ENCODE data around the gene RFC5. TPM values are rescaled to one million over a fixed set of nuclear protein-coding genes. Genes with fewer than 3 reads are reported as not detected.

Gene RFC5
- polyA plus RNA-seq, 1 donor: 11.2 TPM

DNA sequence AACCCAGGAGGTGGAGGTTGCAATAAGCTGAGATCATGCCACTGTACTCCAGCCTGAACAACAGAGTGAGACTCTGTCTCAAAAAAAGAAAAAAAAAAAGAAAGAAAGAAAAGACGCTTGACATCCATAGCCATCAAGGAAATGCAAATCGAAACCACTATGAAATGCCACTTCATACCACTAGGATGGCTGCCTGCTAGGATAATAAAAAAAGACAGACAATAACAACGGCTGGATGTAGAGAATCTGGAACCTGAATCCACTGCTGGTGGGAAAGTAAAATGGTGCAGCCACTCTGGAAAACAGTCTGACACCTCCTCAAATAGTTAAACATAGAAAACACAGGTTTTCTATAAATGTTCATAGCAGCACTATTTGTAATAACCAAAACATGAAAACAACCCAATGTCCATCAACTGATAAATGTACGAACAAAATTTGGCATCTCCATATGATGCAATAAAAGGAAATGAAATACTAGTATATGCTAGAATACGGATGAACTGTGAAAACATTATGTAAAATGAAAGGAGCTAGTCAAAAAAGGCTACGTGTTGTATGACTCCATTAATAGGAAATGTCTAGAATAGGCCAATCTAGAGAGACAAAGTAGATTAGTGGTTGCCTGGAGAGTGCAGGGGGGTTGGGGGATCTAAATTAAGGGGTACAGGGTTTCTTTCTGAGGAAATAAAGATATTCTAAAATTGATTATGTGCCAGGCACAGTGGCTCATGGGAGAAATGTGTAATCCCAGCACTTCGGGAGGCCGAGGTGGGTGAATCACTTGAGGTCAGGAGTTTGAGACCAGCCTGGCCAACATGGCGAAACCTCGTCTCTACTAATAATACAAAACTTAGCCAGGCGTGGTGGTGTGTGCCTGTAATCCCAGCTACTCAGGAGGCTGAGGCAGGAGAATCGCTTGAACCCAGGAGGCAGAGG lies 34.7 kb downstream of the RFC5 start:
- DNase-seq (ENCODE audit: low read depth): no peak

DNA sequence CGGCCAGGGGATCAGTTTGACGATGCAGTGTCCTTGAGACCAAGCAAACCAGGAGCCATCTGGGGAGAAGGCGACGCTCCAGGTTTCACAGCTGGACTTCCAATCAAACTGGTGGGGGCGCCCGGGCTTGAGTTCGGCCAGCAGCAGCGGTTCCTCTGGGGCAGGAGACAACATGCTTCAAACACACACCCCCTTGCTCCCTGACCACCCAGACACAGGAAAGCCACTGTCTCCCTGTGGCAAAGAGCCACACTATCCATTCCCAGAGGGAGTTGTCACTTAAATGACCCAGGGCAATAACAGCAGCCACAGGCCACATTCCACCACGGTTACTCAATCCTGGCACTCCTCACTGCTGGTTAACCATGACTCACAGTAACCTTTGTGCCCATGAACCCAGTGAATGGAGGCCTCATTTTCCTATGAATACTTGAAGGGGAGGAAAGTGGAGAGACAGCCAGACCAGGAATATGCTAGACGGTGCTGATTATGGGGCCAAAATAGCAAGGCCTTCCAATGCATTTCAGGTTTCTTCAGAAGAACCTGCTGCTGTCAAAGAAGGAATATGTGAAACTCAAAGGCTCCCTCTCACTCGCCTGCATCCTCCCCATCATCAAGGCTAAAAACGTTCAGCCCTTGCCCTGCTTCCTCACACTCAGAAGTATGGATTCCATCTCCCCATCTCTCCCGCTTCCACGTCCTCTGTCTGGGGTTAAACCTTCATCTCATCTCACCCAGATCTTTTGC lies 36.0 kb downstream of the RFC5 start:
- no peak for DNase-seq (ENCODE audit: low read depth)

DNA sequence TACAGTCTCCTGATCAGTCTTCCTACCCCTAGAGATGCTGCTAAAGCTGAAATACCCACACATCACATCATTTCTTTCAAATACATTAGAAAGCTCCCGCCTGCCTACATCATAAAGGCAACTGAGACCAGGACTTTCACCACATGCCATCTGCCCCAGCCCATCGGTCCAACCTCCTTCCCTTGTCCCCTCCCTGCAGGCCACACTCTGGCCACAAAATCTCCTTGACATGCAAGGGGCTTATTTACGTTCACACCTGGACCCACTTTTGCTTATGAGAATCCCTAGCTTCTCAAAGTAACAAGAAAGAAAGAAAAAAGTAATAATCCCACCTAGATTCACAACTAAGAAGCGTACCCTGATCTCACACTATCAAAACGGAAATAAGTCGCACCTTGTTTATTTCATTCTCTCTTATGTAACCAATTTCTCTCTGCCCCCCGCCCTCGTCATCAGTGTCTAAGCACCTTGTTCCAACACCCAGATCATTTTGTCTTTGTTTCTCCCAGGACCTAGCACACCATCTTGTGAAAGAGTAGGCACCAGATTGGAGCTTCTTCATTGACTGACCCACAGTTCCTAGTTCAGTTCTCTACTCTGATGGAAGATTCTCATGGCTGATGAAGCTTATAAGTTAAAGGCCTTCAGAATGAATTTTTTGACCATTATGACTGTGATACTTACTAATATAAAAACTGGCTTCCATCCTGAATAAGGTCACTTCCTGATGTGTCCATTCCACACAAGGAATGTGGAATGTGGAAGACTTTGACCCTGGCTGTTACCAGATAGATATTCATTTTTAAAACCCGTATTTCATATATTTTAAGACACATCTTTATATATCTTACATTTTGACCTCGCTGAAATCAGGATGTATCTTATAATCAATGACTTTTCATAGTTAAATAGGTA lies 36.8 kb downstream of the RFC5 start:
- no peak for DNase-seq (ENCODE audit: low read depth)

DNA sequence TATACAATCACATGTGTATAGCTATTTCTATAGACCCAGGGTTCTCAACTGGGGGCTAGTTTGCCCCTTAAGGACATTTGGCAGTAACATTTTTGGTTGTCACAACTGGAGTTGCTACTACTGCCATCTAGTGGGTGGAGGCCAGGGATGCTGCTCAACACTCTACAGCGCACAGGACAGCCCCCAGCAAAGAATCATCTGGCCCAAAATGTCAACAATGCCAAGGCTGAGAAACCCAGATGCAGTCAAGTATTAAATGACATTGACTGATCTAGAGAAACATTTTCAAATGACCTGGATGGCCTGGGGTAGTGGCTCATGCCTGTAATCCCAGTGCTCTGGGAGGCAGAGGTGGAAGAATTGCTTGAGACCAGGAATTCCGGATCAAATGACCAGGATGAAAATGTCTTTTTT lies 38.6 kb downstream of the RFC5 start:
- no peak for DNase-seq (ENCODE audit: low read depth)

DNA sequence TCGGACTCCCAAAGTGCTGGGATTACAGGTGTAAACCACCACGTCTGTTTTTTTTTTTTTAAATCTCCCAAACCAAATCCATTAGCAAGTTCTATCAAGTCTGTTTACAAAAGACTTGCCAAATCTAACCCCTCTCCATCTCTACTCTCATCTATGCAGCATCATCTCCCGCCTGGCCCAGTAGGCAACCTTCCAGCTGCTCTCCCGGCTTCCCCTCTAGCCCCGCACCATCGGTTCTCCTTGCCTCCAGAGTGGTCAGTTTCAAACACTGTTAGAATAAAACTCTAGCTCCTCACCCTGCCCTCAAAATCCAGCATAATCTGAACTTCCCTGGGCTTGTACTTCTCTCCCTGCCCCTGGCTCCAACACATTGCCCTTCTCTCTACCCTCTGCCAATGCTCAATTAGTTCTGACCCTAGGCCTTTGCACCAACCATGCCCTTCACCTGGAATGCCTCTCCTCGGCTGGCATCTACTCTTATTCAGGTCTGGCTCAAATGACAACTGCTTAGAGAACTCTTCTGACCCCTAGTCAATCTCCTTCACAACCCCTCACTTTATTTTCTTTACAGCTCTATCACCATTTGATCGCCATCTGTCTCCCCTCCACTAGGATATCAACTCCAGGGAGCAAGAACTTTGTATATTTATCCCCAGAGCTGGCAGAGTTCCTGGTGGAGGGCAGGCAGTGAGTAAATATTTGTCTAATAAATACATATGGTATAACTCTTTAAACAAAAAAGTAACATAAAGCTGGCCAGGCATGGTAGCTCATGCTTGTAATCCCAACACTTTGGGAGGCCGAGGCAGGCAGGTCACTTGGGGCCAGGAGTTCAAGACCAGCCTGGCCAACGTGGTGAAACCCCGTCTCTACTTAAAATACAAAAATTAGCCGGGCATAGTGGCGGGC lies 39.6 kb downstream of the RFC5 start:
- DNase-seq (ENCODE audit: low read depth): no peak

DNA sequence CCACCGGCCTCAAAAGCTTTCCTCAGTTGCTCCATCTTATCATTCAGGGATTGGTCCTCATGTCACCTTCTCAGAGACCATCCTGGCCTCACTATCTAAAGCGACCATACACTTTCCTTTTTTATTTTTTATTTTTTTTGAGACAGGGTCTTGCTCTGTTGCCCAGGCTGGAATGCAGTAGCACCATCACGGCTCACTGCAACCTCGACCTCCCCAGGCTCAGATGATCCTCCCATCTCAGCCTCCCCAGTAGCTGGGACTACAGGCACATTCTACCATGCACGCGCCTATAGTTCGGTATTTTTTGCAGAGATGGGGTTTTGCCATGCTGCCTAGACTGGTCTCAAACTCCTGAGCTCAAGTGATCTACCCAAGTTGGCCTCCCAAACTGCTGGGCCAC lies 41.7 kb downstream of the RFC5 start:
- no peak for DNase-seq (ENCODE audit: low read depth)

DNA sequence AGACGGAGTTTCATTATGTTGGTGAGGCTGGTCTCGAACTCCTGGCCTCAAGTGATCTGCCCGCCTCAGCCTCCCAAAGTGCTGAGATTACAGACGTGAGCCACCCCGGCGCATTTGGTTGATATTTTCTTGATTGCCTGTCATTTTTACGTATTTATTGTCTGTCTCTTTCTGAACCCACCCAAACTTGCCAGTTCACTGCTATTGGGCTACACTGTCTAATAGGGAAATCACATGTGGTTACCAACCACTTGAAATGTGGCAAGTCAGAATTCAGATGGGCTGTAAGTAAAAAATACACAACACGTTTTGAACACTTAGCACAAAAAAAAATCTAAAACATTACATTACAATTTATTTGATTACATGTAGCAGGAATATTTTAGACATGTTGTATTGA lies 42.4 kb downstream of the RFC5 start:
- no peak for DNase-seq (ENCODE audit: low read depth)

DNA sequence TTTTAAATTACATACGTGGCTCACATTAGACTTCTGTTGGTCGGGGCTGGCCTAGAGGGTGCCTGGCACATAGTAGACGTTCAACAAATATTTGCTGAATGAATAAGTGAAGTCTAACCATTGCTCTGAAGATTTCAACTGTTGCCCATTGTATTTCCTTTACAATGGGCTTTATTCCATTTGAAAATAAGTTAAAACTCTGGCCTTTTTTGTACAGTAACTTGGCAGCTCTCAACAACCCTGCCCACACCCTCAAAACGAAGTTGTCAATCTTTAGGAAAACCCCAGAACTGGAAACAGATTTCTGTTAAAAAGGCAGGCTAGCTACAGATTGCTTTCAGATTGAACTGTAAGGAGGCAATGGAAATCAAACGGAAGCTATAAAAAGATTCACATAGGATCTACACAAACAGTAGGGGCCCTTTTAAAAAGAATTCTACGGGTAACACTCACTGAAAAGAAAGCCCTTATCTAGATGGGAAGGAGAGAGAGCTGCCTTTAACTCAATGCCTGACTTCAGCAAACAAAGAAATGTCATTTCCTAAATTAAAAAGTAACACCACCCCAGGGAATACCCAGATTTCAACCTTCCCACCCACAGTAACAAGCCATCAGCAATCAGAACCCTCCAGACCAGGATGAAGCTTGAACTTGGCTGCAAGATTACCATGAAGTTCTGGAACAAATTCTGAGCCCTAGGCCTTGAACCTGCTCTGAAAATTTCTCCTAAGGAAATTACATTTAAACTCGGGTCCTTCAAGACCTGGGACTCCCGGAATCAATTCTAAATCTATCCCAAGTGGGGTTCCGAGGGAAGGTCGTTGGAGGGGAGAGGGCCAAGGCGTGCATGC lies 43.1 kb downstream of the RFC5 start:
- no peak for DNase-seq (ENCODE audit: low read depth)

DNA sequence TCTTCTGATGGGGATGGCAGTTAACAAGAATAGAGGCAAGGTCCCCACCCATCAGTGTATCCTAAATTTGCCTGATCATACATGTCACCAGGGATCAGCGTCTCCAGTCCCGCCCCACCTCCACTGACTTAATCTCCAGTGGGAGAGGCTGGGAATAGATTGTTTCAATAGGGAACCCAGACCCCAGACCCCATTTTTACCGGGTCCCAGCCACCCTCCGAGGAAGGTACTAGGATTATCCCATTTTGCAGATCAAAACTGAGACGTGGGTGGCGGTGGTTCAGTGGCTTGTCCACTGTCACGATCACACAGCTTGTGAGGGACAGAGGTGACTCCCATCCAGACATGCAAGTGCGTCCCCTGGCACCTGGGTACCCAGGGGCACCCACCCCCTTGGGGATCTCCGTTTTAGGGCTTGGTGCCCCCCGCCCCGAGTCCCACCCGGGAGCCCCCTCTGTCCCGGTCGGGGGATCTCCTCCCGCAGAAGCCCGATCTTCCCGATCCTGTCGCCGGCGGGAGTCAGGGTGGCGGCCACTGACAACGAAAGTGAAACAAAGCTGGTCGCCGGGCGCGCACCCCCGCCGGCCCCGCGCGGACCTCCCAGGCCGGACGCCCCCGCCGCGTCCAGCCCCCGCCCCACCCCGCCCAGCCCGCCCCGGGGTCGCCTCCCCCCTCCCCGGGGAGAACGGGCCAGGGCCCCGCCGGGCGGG lies 44.0 kb downstream of the RFC5 start:
- DNase-seq (ENCODE audit: low read depth): no peak

DNA sequence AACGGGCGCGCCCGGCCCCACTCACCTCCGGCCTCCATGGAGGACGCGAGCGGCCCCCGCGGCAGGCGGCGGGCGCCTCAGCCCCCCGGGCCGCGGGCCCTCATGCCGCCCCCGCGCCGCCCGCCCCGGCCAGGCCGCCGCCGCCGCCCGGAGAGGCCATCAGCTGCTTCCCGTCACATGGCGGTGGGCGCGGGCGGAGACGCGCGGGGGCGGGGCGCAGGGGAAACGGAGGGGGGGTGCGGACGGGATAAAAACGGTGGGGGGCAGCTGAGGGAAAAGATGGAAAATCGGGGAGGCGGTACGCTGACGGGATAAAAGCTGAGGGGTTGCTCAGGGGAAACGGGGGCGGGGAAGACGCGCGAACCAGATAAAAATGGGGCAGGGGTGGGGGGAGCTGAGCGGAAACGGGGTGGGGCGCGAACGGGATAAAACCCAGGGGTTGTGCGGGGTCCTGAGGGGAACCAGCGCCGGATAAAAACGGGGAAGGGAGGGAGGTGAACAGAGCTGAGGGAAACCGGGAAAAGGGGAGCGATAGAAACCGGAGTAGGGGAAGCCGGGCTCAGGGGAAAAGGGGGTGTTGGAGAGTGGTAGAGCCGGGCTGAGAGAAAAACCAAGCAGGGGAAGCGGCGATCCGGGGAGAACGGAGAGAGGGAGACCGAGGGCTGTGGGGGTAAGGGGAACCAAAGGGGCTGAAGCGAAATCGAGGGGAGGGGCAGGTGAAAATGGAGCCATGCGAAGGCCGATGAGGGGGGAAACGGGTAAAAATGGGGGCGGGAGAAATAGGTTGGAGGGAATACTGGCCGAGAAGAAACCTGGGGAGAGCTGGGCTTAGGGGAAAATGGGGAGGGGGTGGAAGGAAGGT lies 44.7 kb downstream of the RFC5 start, which contains the start of gene WSB2:
Gene WSB2, minus strand, starts transcription at position 169 of the 862 bp plus-strand sequence. Its CDS starts 131 bp downstream, at position 38.
- DNase-seq (ENCODE audit: low read depth): no peak

DNA sequence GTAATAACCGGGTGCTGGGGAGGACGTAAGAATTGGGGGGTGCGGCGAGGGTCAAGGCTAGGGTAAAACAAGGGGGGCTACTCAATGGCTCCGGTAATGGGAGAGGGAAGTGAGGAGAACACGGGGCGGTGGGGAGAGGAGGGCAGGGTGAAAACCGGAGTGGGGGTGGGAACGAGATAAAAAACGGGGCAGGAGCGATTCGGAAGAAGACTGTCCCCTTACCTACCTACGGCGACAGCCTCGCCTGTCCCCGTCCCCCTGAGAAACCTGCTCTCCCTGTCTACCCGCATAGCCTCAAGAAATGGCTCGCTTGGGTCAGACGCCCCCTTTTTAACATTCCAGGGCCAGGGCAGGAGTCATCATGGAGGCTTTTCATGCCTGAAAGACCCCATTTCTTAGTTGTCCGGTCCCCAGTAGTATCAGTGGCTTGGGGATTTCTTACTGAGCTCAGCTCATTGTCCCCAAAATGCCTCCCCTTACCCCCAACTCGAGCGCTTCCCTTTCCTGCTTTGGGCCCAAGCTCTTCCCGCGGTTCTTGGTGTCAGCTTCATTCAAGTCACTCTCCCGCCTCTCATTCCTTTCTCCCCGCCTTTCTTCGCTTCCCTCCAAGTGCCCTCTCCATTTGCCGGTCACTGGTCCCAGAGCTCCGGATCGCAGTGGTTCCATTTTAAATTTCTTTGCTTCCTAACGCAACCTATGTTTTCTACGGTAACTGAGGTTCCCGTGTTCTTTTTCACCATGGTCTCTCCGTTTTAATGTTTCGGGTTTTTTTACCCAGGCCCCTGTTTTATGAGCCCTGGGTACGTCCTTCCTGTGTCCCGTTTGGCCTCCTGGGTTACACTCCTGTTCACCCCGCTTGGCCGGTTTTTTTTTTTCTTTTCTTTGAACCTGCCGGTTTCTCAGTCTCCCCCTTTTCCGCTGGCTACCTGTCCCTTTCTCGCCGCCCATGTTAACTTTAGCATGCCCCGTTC lies 45.7 kb downstream of the RFC5 start:
- no peak for DNase-seq (ENCODE audit: low read depth)

DNA sequence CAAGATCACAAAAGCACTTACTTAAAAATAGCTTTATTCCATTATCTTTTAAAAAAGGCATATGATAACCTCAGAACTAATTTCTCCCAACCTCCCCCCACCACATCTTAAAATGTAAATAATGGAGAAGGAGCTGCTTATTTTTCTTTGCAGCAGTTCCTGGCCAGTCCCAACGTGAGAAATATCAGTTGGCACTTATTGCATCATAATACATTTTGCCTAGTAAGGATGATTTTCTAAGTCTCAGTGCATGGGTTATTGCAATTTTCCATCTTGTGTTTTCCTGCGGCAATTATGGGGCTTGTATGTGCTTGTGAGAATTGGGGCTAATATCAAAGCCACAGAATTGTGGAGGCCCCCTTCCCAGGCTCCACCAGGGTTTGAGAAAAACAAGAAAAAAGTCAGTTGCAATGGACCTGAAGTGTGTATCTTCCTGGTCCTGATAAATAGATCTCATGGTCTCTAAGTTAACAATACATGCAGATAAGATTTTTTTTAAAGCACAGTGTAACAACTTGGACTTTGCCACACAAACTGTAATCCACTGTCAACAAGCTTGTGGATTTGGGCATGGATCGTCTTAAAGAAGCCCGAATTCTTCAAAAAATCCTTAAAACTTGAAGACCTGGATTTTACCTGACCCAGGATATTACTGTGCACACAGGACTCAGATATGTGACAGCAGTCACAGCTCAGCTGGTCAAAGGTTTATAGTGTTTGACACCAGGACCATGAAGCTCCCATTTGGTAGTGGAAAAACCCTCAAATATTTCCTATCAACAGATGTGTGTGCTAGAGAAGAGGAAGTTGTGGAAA lies 47.3 kb downstream of the RFC5 start:
- DNase-seq (ENCODE audit: low read depth): no peak

DNA sequence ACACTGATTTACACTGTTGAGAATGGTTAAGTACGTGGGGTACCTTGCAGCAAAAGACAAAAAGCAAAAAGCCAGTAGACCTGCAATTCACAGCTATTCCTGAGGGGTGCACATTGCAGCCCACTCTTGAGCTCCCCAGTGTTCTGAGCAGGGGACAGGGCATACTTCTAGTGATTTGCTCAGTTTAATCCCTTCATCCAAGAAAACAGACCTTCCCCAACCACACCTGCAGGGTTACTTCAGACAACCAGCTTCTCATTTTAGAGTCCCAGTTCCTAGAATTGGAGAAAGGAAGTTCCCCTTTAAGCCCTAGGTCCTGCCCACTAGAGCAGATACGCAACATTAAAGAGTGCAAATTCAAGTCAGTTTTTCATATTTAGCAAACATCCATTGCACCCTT lies 48.1 kb downstream of the RFC5 start:
- DNase-seq (ENCODE audit: low read depth): no peak

DNA sequence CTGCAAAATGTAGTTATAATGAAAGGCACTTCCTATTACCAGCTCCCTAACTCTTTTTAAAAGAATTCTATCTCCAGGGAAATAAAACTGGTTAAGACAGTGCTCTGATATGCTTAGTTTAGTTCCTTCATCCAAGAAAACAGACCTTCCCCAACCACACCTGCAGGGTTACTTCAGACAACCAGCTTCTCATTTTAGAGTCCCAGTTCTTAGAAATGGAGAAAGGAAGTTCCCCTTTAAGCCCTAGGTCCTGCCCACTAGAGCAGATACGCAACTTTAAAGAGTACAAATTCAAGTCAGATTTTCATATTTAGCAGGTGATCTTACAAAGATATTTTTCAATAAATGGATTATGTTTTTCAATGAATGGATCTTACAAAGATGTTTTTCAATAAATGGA lies 48.9 kb downstream of the RFC5 start:
- DNase-seq (ENCODE audit: low read depth): no peak

DNA sequence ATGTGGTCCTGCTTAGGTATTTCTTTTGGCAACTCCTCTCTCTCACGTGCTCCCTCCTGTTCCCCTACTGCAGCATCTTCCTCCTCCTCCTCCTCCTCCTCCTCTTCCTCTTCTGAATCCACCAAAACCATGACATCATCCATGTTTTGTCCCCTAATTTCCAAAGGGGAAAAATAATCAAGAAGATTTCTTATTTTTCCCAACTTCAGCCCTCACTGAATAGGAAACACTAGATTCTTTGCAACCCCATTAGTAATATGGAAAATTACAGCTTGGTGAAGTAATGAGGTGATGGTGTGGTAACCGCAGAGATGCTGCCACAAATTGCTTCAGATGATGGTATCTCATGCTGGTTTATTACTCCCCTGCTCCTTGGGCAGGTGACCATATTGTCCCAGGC lies 51.9 kb downstream of the RFC5 start:
- DNase-seq (ENCODE audit: low read depth): no peak

DNA sequence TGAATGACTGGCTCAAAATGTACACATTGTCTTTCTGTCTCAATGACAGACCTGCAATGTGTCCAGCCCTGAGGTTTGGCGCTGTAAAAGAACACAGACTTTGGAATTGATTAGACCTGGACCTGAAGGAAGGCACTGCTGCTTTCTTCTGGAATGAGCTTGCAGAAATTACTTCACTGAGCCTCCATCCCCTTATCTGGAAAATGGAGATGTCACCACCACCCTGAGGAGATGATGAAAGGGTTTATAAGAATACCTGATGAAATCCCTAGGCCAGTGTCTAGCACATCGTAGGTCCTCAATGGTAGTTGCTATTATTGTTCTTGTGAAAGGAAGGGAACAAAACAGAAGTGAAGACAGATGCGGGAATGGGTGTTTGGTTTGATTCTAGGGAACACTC lies 54.1 kb downstream of the RFC5 start:
- DNase-seq (ENCODE audit: low read depth): no peak

All from forelimb muscle (tissue), 1 donor.